GM18499 (cell line): ENCODE data around the gene FAM180A.

ENCODE experiments used
- ATAC-seq: cut with Tn5 transposase; IDR thresholded peaks from one replicate; pipeline ENCODE4 v1.9.1; 2021; ENCODE audit warnings: moderate number of reproducible peaks; ENCODE audit not compliant: insufficient read depth, unreplicated experiment

FAM180A gene

DNA sequence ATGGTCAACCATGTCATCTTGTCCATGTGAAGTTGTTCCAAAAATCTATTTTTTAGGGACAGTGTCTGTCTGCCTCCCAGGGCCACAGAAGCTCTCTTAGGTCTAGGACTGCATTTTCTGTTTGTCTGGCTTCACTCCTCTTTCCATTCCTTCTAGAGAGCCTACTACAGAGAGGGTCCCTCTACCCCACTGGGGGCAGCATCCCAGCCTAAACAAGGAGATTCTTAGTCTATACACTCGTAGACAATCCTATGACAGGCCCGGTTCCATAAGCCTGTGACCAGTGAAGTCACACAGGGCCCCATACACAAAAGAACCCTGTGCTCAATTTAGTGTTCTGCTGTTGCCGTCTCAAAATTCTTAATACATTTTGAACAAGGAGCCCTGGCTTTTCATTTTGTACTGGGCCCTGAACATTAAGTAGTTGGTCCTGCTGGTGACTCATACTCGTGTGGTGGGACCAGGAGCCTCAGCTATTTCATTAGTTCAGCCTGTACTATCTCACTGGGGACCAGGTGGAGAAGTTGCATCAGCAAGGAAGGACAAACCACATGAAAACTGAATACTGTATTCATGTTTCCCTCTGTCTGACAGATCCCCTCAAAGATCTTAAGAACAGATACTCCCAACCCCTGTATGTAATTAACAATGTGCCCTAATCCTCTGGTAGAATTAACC is 23.5 kb upstream of the FAM180A start:
- ATAC-seq, result no peak

DNA sequence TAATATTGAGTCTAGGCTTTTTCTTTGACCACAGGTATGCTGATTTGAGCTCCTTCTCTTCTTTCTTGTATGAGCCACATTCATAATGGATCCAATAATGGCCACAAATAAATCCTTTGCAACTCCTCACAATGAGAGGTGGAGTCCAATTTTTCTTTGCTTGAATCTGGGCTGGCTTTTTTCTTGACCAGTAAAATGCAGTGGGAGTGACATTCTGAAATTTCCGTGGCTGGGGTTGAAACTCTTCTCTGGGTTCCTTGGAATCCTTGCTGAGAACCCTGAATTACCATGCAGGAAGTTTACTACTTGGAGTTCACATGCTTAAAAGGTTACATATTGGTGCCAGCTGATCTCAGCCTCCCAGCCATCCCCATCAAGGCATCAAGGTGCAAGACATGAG is 22.4 kb upstream of the FAM180A start:
- ATAC-seq, result no peak

DNA sequence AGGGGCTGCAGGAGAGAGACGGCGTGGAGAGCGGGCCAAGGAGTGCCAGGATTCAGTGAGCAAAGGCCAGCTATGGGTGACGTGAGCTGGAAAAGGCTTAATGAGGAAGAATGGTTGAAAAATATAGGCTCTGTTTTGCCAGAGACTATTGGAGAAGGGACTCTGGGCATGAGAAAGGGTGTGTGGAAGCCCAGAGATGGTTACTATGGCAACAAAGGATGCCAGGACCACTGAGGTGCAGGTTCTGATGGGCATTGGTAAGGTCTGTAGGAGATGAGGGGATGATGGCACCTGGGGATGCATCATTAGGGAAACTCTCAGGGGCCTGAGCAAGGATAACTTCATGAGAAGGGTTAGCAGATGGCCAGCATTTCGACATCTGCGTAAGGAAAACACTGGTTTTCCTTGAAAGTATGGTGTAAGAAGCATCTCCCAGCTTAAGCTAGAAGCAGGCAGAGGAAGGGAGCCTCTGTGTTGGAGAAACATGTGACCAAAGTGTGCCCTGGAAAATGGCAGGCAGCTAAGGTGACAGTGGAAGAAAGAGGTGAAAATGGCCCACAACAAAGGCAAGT is 21.6 kb upstream of the FAM180A start:
- ATAC-seq, result no peak

DNA sequence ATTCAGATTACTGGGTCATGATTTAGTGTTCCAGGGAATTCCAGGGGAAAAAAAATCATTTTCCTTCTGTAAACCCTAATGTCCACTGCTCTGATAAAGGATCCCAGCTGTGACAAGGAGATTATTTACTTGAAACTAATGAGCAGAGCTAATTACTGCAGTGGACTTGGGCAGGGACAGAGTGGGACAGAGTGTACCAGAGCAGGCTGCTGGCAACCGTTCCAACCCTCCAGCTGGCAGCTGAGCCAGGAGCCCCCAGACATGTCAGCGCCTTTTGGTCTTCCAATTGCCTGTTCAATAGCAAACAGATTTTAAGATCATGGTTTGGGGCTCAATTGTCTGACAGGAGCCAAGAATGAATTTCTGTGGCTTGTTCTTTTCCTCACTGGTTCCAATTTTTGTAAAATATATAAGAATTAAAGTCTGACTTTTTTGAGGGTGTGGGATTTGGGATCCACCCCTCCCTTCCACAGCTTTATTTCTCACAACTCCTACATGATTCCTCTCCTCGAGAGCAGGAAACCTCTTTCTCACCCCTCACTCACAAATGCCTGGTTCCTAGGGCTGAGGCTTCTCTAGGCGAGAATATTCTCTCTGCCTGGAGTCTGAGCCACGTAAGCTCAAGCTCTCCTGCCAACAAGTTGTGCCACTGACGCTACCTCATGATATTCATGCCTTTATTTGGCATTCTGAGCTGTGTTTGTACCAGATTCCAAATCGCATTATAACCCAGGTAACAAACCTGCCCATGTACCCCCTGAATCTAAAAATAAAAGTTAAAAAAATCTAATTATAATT is 20.6 kb upstream of the FAM180A start:
- no peak for ATAC-seq

DNA sequence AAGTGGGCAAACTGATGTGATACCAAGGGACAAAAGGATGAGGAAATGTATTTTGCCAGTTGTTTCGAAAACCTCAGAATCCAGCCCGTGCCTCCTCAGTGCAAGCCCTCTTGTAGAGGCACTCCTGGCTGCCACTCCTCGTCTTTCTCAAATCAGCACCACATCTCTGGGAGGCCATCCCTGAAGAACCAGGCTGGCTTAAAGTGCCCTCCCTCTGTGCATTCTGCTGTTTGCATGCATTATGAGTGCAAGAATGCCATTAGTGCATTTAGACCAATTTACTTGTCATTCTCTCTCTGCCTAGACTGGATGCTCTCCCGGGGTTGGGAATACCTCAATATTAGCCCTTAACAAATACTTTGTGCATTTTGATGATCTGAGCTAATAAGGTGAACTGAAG is 19.9 kb upstream of the FAM180A start:
- no peak for ATAC-seq

DNA sequence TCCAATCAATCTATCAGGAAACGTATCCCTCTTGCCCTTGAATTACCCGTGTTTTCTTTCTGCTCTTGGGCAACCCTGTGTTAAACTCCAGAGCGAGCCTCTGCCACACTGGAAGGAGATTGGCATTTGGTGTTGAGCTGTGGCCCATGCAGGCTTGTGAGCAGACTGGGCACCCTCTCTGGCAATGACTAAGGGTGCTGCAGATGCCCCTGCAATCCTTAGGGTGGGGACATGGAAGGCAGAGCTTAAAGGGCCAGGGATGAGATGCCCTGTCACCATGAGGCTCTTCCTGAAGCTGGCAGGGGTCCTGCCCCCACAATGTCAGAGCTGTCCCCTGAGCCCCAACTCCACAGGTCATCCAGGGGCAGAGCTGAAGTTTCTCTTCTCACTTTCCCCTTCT is 19.5 kb upstream of the FAM180A start:
- no peak for ATAC-seq

DNA sequence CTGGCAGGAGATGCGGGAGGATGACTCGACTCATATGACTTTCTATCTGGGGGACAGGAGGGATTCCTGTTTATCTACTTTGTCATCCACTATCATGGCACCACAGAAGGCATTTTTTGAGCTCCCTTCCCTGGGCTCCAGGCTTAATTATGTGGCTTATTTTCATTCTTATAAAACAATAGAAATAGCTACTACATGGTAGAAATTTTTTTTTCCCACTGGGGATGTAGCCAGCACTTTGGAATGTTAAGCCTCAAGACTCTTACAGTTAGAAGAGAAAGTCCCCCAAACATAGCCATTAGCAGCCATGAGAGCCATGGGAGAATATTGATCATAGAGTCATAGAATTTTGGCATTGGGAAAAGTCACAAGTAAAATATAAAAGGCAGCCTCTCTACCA is 14.6 kb upstream of the FAM180A start:
- no peak for ATAC-seq

DNA sequence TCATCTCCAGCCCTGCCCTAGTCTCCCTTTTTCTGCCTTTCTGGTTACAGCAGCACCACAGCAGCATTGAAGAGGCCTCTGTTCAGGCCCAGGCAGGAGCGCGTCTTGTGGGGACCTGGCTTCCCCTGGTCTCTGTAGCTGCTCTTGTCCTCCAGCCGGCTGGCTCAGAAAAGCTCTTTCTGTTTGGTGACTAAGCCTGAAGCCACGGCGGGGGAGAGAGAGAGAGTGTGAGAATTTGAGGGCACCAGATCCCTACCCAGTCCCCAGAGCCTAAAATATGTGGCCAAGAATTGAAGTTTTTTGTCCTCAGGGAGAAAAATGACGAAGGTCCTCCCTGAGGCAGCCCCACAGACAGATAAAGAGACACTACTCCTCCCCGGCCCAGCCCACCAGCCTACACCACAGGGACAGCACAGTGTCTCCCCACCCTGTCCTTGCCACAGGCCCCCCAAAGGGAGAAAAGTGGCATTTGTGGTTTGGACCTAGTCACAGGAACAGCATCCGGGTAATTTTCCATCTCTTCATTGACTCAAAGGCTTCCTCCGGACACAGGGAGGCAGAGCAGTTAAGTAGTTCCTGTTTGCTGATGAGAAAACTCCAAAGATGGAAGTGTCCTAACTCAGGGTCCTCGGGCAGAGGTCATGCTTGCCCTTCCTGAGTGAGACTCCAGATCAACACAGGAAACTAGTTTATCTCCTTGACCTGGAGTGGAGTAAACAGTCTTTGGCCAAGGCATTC is 13.3 kb upstream of the FAM180A start:
- no peak for ATAC-seq

DNA sequence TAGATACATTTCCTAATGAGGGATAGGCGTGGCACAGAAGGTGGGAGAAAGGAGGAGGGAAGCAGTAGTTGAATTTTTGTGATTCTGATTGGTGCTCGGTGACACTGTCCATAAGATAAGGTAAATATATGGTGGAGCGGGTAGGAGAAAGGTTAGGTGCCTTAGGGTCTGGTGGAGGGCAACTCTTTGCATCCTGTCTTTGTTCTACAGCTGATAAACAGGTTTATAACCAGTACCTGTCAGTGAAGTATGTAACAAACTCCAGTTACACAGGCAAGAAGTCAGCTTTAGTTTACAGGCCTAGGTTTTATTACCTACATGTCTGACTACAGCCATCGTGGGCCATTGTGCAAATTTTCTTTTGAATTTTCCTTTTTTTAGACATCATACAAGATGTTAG is 10.9 kb upstream of the FAM180A start:
- ATAC-seq, result no peak

DNA sequence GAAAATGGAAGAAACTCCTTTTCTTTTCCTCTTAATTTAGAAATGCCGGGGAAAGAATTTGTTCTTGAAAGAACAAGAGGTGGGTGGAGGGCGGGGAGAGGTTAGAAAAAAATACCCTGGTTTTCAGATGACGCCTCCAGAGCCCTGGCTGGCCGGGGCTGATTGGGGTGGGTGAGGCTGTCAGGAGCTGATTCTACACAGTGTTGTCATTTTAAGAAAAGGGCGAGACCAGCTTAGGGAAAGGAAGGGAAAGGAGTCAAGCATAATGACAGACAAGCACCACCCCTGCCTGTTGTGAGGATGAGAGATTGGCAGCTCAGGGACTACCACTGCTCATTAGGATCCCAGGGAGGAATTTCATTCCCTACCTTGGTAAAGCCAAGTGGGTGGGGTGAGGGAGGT is 9.9 kb upstream of the FAM180A start:
- ATAC-seq, result no peak

DNA sequence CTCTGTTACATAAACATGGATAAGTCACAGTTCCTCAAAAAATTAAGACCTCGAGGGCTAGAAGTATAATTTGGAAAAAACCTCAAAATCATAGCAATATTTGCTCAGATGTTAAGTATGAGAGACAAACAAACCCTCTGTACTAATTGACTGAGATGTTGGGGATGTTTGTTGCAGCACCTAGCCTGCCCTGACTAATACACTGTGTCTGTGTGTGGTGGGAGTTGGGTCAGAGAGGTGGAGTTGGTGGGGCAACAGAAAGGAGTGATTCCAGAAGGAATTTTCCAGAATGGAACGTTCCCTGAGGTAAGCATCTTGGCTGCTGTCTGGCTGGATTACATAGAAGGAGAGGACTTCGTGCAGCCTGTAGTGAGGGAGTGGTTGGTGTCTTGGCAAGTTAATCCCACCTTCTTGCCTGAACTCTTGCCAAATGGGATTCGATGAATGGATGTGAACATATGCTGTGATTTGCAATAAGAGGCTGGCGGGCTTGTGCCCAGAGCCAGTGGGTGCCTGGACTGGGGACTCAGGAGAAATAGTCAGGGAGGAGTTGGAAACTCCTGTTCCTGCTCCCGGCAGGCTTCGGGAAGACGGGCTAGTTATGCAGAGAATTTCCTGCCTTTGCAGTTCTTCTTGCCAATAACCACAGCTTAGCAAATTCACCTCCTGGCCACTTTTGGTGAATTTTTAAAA is 9.3 kb upstream of the FAM180A start:
- ATAC-seq, result no peak

DNA sequence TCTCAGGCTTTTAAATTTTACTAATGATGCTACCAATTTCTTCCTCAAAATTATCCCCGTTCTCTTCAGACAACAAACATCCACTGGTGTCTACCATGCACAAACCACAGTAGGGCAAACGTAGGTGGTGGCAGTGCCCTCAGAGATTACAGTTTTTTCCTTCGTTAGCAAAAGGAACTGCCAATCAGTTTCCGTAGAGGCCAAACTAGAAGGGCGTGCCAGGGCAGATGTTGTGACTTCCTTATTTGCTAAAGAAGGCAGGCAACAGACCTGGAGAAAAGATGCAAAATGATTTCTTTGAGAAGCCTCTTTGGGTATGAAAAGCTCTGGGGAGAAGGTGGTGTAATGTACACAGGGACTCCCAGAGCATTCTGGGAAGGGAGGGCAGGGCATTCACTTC is 7.6 kb upstream of the FAM180A start:
- ATAC-seq, result no peak

DNA sequence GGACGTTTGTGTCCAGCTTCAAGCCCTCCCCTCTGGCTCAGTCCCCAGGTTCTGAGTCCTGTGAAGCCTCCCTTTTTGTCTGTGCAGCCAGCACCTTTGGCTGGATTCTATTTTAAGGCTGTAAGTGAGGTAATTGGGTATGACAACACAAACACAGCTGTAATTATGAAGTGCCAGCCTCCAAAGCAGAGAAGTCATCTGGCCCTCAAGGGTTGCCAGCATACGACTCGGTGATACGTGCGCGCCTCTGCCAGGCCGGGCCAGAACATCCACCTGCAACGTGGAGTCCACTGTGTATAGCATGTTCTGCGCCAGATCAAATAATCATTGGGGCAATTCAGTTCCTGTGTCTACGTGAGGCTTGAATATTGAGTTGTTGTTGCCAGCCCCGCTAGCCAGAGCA is 6.7 kb upstream of the FAM180A start:
- ATAC-seq, result no peak

DNA sequence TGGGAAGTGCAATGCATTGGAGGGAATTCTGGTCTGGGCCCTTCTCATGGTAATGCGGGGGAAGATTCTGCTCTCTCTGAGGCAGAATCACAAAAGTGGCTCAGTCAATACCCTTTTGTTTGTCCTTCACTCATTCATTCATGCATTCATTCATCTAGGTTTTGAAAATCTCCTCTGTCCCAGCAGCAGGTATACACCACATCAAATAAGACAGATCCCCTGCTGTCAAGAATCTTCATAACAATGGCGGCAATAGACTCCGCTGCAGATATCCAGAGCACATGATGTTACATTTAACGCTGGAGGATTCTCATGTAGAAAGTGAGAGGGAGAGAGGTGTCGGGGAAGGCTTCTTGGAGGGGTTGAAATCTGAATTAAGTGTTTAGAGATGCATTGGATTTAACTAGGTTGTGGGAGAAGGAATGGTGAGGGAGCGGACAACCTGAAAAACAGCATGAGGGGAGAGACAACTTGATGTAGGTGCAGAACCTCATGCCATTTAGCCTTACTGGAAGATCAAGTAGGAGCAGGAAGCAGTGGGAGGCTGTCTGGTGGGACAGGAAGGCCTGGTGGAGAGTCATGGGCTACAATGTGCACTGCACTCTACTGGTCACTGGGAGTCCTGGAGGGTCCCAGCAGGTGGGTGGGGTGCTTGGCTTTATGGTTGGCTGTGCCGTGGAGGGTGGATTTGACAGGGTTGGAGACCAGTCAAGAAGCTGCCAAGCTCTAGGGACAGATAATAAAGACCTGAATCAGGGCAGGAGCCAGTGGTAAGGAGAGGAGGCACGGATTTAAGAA is 5.2 kb upstream of the FAM180A start:
- ATAC-seq, result no peak

DNA sequence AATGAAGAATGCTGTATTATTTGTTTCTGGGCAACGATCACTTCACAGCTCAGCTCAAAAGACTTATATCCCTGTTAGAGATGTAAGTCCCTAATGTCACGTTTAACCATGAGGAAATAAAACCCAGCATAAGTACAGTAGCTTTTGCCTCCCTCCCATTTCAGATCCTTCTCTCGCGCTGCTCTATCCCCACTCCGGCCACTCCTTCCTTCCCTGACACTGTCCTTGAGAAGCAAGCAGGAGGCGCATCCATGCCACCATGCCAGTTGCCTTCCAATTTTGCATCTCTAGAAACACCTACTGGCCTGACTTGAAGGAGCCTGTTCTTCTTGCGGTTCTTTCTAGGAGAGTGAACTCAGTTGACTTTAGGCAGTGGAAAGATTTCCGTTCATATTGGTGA is 1.2 kb downstream of the FAM180A start:
- no peak for ATAC-seq

DNA sequence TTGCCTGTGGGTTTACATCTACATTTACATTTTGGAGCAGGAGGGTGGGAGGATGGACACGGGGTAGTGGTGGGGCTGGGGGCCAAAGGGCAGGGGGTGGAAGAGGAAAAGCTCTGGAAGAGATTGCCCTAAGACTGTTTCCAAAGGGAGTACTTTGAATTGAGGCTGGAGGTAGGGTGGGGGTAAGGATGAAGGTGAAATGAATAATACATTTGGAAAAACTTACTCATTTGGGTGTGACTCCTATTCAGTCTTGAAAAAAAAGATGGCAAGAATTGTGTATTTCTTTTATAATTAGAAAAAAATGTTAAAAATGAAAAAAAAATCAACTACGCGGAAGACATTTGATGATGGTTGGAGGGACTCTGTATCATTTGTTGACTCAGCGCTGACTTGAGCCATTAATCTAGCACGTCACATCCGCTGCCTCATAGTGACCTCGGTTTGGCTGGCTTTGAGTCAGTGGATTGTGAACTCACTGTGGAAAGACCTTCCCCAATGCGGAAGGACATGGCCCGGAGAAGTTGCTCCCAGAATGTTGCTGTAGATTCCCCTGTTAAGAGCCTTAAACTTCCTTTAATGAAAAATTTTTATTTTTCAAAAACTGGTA is 2.8 kb downstream of the FAM180A start:
- ATAC-seq, result no peak

DNA sequence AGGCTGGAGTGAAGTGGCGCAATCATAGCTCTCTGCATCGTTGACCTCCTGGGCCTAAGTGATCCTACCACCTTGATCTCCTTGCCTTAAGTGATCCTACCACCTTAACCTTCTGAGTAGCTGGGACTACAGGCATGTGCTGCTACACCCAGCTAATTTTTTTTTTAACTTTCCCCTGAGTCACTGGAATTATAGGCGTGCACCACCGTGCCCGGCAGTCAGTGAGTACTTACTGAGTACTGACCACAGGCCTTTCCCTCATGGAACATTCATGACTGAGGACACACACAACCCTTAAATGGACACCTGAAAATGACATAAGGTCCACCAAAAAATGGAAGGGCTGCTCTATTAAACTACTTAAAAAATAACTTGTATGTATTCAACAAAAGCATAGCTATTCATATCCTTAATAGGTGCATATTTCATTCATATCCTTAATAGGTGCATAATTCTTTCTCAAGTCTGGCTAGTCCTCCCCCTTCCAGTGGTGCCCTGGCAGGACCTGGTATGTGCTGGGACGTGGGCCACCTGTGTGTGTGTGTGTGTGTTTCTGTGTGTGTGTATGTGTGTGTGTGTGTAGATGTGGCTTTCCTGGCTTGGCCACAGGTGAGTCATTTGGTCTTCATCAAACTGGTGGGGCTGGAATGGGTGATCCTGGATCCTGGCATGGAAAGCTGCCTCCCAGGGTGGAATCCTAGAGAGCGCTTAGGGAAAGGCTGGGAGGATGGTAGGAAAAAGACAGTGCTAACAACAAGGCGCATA is 3.5 kb downstream of the FAM180A start:
- ATAC-seq, result no peak

DNA sequence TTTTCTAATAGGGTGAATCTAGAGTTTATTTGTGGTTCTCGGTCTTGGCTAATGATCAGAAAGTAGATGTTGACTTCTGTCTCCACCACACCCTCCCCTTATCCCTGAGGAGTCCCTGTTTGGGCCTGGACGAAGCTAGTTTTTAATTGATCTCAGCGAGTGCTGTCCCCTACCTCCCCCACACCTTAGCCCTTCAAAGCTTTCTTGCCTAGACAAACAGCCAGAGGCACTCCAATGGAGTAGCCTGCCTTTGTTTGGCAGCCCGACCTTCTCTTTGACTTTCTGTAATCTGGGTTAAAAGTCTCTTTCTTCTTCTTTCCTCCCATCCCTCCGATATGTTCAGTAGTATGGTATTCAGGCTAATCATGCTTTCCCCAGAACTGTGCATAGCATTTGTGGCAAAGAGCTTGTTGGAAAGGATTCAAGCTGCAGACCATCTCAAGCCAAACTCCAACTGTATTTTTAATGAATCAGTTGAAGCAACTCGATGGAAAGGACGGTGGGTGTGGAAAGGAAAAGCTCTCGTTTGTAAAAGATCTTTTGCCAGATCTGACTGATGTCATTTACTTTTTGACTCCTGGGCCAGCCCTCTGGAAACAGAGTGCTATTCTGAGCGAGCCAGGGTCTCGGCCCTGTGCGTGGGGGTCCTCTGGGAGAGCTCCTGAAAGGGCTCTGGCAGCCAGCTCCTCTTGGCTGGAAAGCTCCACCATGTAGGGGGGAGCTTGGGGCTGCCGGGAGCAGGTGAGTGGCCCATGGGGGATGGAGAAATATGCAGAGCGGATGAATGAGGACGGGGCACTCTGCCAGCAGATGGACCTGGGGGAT is 4.5 kb downstream of the FAM180A start:
- no peak for ATAC-seq
